GDM1 (cell line): ENCODE measurements around the gene SOX11.

Experiments used
- DNase-seq: peaks from one replicate; lab custom pipeline; 2025; lab: John Stamatoyannopoulos, UW

The SOX11 gene

GRCh38 chr2:5692561-5693286 is 540 bp downstream of the SOX11 start:
- DNase-seq = no peak

- DNase-seq = no peak
These were observed 1.4 kb downstream of the SOX11 start for GRCh38 chr2:5693287-5694201.

- no peak for DNase-seq
These were observed 2.1 kb downstream of the SOX11 start for GRCh38 chr2:5694306-5694705.

- DNase-seq = no peak
These were observed 3.6 kb downstream of the SOX11 start for GRCh38 chr2:5695654-5696403.

GRCh38 chr2:5696404-5696944 is 4.3 kb downstream of the SOX11 start:
- no peak for DNase-seq

GRCh38 chr2:5696945-5697521 is 4.8 kb downstream of the SOX11 start:
- no peak for DNase-seq

- no peak for DNase-seq
These were observed 5.4 kb downstream of the SOX11 start for GRCh38 chr2:5697562-5697961.

GRCh38 chr2:5698134-5698533 is 6.0 kb downstream of the SOX11 start:
- DNase-seq = no peak

GRCh38 chr2:5699963-5700362 is 7.8 kb downstream of the SOX11 start:
- DNase-seq = no peak

GRCh38 chr2:5700551-5700950 is 8.4 kb downstream of the SOX11 start:
- DNase-seq = no peak

GRCh38 chr2:5701266-5701665 is 9.1 kb downstream of the SOX11 start:
- DNase-seq = no peak

GRCh38 chr2:5703166-5703565 is 11.0 kb downstream of the SOX11 start:
- no peak for DNase-seq

GRCh38 chr2:5705490-5705889 is 13.3 kb downstream of the SOX11 start:
- no peak for DNase-seq

- DNase-seq = no peak
These were observed 14.7 kb downstream of the SOX11 start for GRCh38 chr2:5706717-5707455.

- DNase-seq = no peak
These were observed 18.4 kb downstream of the SOX11 start for GRCh38 chr2:5710615-5711014.

GRCh38 chr2:5713101-5713500 is 20.9 kb downstream of the SOX11 start:
- no peak for DNase-seq

GRCh38 chr2:5719629-5720334 is 27.6 kb downstream of the SOX11 start:
- no peak for DNase-seq

GRCh38 chr2:5720426-5720825 is 28.2 kb downstream of the SOX11 start:
- no peak for DNase-seq

- no peak for DNase-seq
These were observed 30.1 kb downstream of the SOX11 start for GRCh38 chr2:5722236-5722635.
